Measurements from ENCODE around the gene PLA2G5. TPM values are rescaled to one million over a fixed set of nuclear protein-coding genes. Genes with fewer than 3 reads are reported as not detected.

Gene PLA2G5
- total and polyA plus RNA-seq, 9 of the 15 experiments (the other 6 are each of a cell fraction or from before 2014, with no cell fraction given) = not detected

DNA sequence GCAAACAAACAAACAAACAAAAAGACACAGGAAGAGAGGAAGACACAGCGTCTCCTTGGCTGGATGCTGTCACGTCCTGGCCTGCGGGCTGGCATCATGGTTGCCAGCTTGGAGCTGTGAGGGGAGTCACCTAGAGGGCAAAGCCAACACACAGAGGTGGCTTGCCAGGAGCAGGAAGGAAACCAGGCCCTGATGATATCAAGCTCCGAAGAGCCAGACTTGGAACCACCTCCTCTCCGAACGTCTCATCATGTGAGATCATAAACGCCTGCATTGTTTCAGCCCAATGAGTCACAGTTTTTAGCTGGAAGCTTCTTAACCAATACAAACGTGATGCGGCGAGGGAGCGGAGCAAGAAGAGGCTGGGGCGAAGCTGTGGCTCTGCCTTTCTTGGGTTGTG lies 40.7 kb downstream of the PLA2G5 start:
- H4K20me1 ChIP-seq (replicated peaks; ENCODE audit: control insufficient read depth, insufficient read depth, low read length) = peaks cover 6% of the 10 kb centered on the region; the same call in 1 of the 2 replicates
- no peaks in the 10 kb centered on the region for H3K79me2 ChIP-seq (ENCODE audit: control insufficient read depth, insufficient read depth, low read length)
- no TSS peak for BruUV-seq (replicated peaks)
- H3K27me3 ChIP-seq (ENCODE audit: control insufficient read depth in 2 of 2, insufficient read depth in 2 of 2, low read length in 2 of 2) = peaks cover 24 to 58% of the 10 kb centered on the region in 2 experiments
- no peaks in the 10 kb centered on the region for H3K9me3 ChIP-seq (replicated peaks; ENCODE audit: control insufficient read depth, insufficient read depth, low read depth, low read length)
- no peak overlapping the region for H2AFZ ChIP-seq (ENCODE audit: low read depth, low read length)
- CTCF ChIA-PET (ENCODE audit: low intra/inter-chr PET ratio) = no interaction called here
- H3K4me1 ChIP-seq (replicated peaks in 1 of 2; ENCODE audit: control insufficient read depth in 2 of 2, insufficient read depth in 2 of 2, low read length in 2 of 2) = no peaks in the 10 kb centered on the region; a peak in 1 of 5 replicates
- H3K36me3 ChIP-seq (ENCODE audit: control insufficient read depth, insufficient read depth, low read length) = no peaks in the 10 kb centered on the region
- peak in 1 of 4 experiments; percentile 27 for DNase-seq (ENCODE audit: extremely low read depth in 1 of 4, low spot score in 3 of 4)
- WGBS (ENCODE audit: insufficient coverage, low coverage, missing lambda C conversion rate) = 1% methylated on average over 12 of the region's 12 CpGs
- POLR2A ChIA-PET = no interaction called here
- no peak overlapping the region for H3K4me2 ChIP-seq (ENCODE audit: insufficient read depth, low read length)
- no peak overlapping the region for H3K4me3 ChIP-seq
- FAIRE-seq = peak; percentile 64
- no peak overlapping the region for H3K9ac ChIP-seq (ENCODE audit: insufficient read depth in 1 of 2, low read depth in 2 of 2, low read length in 2 of 2)
- in situ Hi-C loops (cut with MboI) = no loop called here
- no peaks in the 10 kb centered on the region for H3K9me1 ChIP-seq (ENCODE audit: control insufficient read depth, insufficient read depth, low read length)
- H3K27ac ChIP-seq (ENCODE audit: extremely low read depth, low read depth, low read length) = no peak overlapping the region
- intact Hi-C loops (cut with micrococcal nuclease) = no loop called here
- ATAC-seq = no peak; the same call in 2 of the 3 replicates
- peak; percentile 20; the same call in 1 of the 2 replicates for TF ChIP-seq JUND (IDR thresholded peaks at IDR 0.05; ENCODE audit: borderline replicate concordance, low read depth, low read length)
- TF ChIP-seq JUND (tag; IDR thresholded peaks at IDR 0.05; ENCODE audit: borderline replicate concordance, low read depth, low read length) = no peak
- no peak for TF ChIP-seq TFAM (CRISPR knock-in tag; conservative IDR thresholded peaks at IDR 0.05)
- TF ChIP-seq SOX6 (IDR thresholded peaks at IDR 0.05) = 0 out of 2 replicates have a peak, but pooled peaks have one; percentile 33
- peak; percentile 29; the same call in 1 of the 2 replicates for TF ChIP-seq BHLHE40 (IDR thresholded peaks at IDR 0.05; ENCODE audit: low read length)
- TF ChIP-seq, protein P1, sequence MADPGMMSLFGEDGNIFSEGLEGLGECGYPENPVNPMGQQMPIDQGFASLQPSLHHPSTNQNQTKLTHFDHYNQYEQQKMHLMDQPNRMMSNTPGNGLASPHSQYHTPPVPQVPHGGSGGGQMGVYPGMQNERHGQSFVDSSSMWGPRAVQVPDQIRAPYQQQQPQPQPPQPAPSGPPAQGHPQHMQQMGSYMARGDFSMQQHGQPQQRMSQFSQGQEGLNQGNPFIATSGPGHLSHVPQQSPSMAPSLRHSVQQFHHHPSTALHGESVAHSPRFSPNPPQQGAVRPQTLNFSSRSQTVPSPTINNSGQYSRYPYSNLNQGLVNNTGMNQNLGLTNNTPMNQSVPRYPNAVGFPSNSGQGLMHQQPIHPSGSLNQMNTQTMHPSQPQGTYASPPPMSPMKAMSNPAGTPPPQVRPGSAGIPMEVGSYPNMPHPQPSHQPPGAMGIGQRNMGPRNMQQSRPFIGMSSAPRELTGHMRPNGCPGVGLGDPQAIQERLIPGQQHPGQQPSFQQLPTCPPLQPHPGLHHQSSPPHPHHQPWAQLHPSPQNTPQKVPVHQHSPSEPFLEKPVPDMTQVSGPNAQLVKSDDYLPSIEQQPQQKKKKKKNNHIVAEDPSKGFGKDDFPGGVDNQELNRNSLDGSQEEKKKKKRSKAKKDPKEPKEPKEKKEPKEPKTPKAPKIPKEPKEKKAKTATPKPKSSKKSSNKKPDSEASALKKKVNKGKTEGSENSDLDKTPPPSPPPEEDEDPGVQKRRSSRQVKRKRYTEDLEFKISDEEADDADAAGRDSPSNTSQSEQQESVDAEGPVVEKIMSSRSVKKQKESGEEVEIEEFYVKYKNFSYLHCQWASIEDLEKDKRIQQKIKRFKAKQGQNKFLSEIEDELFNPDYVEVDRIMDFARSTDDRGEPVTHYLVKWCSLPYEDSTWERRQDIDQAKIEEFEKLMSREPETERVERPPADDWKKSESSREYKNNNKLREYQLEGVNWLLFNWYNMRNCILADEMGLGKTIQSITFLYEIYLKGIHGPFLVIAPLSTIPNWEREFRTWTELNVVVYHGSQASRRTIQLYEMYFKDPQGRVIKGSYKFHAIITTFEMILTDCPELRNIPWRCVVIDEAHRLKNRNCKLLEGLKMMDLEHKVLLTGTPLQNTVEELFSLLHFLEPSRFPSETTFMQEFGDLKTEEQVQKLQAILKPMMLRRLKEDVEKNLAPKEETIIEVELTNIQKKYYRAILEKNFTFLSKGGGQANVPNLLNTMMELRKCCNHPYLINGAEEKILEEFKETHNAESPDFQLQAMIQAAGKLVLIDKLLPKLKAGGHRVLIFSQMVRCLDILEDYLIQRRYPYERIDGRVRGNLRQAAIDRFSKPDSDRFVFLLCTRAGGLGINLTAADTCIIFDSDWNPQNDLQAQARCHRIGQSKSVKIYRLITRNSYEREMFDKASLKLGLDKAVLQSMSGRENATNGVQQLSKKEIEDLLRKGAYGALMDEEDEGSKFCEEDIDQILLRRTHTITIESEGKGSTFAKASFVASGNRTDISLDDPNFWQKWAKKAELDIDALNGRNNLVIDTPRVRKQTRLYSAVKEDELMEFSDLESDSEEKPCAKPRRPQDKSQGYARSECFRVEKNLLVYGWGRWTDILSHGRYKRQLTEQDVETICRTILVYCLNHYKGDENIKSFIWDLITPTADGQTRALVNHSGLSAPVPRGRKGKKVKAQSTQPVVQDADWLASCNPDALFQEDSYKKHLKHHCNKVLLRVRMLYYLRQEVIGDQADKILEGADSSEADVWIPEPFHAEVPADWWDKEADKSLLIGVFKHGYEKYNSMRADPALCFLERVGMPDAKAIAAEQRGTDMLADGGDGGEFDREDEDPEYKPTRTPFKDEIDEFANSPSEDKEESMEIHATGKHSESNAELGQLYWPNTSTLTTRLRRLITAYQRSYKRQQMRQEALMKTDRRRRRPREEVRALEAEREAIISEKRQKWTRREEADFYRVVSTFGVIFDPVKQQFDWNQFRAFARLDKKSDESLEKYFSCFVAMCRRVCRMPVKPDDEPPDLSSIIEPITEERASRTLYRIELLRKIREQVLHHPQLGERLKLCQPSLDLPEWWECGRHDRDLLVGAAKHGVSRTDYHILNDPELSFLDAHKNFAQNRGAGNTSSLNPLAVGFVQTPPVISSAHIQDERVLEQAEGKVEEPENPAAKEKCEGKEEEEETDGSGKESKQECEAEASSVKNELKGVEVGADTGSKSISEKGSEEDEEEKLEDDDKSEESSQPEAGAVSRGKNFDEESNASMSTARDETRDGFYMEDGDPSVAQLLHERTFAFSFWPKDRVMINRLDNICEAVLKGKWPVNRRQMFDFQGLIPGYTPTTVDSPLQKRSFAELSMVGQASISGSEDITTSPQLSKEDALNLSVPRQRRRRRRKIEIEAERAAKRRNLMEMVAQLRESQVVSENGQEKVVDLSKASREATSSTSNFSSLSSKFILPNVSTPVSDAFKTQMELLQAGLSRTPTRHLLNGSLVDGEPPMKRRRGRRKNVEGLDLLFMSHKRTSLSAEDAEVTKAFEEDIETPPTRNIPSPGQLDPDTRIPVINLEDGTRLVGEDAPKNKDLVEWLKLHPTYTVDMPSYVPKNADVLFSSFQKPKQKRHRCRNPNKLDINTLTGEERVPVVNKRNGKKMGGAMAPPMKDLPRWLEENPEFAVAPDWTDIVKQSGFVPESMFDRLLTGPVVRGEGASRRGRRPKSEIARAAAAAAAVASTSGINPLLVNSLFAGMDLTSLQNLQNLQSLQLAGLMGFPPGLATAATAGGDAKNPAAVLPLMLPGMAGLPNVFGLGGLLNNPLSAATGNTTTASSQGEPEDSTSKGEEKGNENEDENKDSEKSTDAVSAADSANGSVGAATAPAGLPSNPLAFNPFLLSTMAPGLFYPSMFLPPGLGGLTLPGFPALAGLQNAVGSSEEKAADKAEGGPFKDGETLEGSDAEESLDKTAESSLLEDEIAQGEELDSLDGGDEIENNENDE (IDR thresholded peaks at IDR 0.05; ENCODE audit: low read depth, low read length) = no peak
- TF ChIP-seq, protein P2, sequence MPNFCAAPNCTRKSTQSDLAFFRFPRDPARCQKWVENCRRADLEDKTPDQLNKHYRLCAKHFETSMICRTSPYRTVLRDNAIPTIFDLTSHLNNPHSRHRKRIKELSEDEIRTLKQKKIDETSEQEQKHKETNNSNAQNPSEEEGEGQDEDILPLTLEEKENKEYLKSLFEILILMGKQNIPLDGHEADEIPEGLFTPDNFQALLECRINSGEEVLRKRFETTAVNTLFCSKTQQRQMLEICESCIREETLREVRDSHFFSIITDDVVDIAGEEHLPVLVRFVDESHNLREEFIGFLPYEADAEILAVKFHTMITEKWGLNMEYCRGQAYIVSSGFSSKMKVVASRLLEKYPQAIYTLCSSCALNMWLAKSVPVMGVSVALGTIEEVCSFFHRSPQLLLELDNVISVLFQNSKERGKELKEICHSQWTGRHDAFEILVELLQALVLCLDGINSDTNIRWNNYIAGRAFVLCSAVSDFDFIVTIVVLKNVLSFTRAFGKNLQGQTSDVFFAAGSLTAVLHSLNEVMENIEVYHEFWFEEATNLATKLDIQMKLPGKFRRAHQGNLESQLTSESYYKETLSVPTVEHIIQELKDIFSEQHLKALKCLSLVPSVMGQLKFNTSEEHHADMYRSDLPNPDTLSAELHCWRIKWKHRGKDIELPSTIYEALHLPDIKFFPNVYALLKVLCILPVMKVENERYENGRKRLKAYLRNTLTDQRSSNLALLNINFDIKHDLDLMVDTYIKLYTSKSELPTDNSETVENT (CRISPR knock-in tag; IDR thresholded peaks at IDR 0.05) = no peak
- TF ChIP-seq SNRNP70 (optimal IDR thresholded peaks at IDR 0.05; ENCODE audit: low read depth, low read length) = no peak
- no peak for TF ChIP-seq NUFIP1 (IDR thresholded peaks at IDR 0.05; ENCODE audit: partially characterized antibody)
- TF ChIP-seq MTA2 (IDR thresholded peaks at IDR 0.05; ENCODE audit: low read depth) = no peak

Data from K562 (cell line).